HCT116 (cell line): ENCODE data around the gene USP9Y. TPM values are rescaled to one million over a fixed set of nuclear protein-coding genes. Genes with fewer than 3 reads are reported as not detected.

Experiments used
- ATAC-seq: fragments of 200-7000 bp; cut with Tn5 transposase; 2 replicates; pipeline ENCODE4 v1.9.1; 2020; ENCODE audit warnings: mild to moderate bottlenecking, moderate library complexity
- BruUV-seq: library from RNA; stranded (reverse); fragments of 400-500 nt; replicated peaks from 2 replicates; lab custom pipeline; 2021; lab: Mats Ljungman, UMichigan
- CTCF ChIA-PET: fragments of 300-600 bp; sonication (Branson Sonifier 250); formaldehyde crosslinking; loops from one replicate; lab custom pipeline; 2021; ENCODE audit warnings: antibody characterized with exemption; lab: Charles Lee
- POLR2A ChIA-PET: fragments of 300-600, 350-600 bp; sonication (Branson Sonifier 250); formaldehyde crosslinking; loops from one replicate; lab custom pipeline; 2021; ENCODE audit warnings: antibody characterized with exemption; lab: Charles Lee
- RAD21 ChIA-PET, 2 experiments: fragments of 300-600 bp; sonication (Branson Sonifier 250); formaldehyde crosslinking; loops; one replicate each; lab custom pipeline; 2023; ENCODE audit warnings: low total read pairs in 2 of 2; ENCODE audit not compliant: uncharacterized antibody in 2 of 2, unreplicated experiment in 2 of 2, low non-redundant PET in 1 of 2; lab: Charles Lee
- DNase-seq: peaks from one replicate; pipeline ENCODE4 v3.0.0-alpha.2; 2010; ENCODE audit warnings: low read depth, low spot score
- H2AFZ ChIP-seq: fragments of 200-600 bp; shearing (Covaris generic), sonication (generic); 2 replicates; pipeline ENCODE4 v1.6.1; 2017; ENCODE audit warnings: low read depth, mixed run types, mixed read lengths, antibody characterized with exemption, low read length; ENCODE audit not compliant: poor library complexity, severe bottlenecking
- H3K27ac ChIP-seq: 2 replicates; pipeline ENCODE4 v1.5.1; 2012; ENCODE audit warnings: low read depth, low read length
- H3K27me3 ChIP-seq: fragments of 200-600 bp; sonication (generic); 2 replicates; pipeline ENCODE4 v1.6.1; 2016; ENCODE audit warnings: mixed run types, low read length, mixed read lengths; ENCODE audit not compliant: insufficient read depth
- H3K36me3 ChIP-seq, 2 experiments: fragments of 200-500 bp in 1 of 2; fragments of 200-600 bp in 1 of 2; sonication (Bioruptor generic) in 1 of 2; sonication (generic) in 1 of 2; 2 replicates each; pipeline versions ENCODE4 v1.5.1 to v1.6.1; 2014 to 2016; ENCODE audit warnings: low read length in 2 of 2, inconsistent platforms in 1 of 2, mixed read lengths in 1 of 2, mixed run types in 1 of 2; ENCODE audit not compliant: insufficient read depth in 2 of 2, control insufficient read depth in 1 of 2
- H3K4me1 ChIP-seq, 2 experiments: fragments of 200-600 bp in 1 of 2; sonication (generic) in 1 of 2; 2 replicates each; pipeline versions ENCODE4 v1.5.1 to v1.6.1; 2012 to 2017; ENCODE audit warnings: low read length in 2 of 2, inconsistent platforms in 1 of 2, mild to moderate bottlenecking in 1 of 2, mixed read lengths in 1 of 2, mixed run types in 1 of 2, moderate library complexity in 1 of 2; ENCODE audit not compliant: insufficient read depth in 2 of 2, control insufficient read depth in 1 of 2
- H3K4me2 ChIP-seq: fragments of 200-600 bp; sonication (generic); 2 replicates; pipeline ENCODE4 v1.6.1; 2017; ENCODE audit warnings: mixed run types, low read length, mixed read lengths
- H3K4me3 ChIP-seq, 2 experiments: fragments of 200-600 bp in 1 of 2; sonication (generic) in 1 of 2; replicated peaks in 1 of 2; 2 replicates each; pipeline ENCODE4 v1.5.1; 2011 to 2016; ENCODE audit warnings: low read length in 2 of 2, control low read depth in 1 of 2, low read depth in 1 of 2, mild to moderate bottlenecking in 1 of 2, mixed read lengths in 1 of 2, mixed run types in 1 of 2
- H3K79me2 ChIP-seq: fragments of 200-600 bp; sonication (generic); 2 replicates; pipeline ENCODE4 v1.6.1; 2017; ENCODE audit warnings: mild to moderate bottlenecking, mixed run types, low read length, moderate library complexity, mixed read lengths; ENCODE audit not compliant: insufficient read depth
- H3K9ac ChIP-seq: fragments of 200-600 bp; sonication (generic); 2 replicates; pipeline ENCODE4 v1.6.1; 2016; ENCODE audit warnings: low read length, mixed read lengths
- H3K9me2 ChIP-seq: fragments of 200-600 bp; sonication (generic), shearing (Covaris generic); 2 replicates; pipeline ENCODE4 v1.6.1; 2017; ENCODE audit warnings: mixed run types, mild to moderate bottlenecking, moderate library complexity; ENCODE audit not compliant: insufficient read depth
- H3K9me3 ChIP-seq, 2 experiments: fragments of 200-500 bp in 1 of 2; fragments of 200-600 bp in 1 of 2; sonication (Bioruptor generic) in 1 of 2; sonication (generic) in 1 of 2; 2 replicates each; pipeline ENCODE4 v1.6.1; 2014 to 2017; ENCODE audit warnings: low read length in 2 of 2, mixed read lengths in 2 of 2, inconsistent platforms in 1 of 2, low read depth in 1 of 2, mild to moderate bottlenecking in 1 of 2, mixed run types in 1 of 2, moderate library complexity in 1 of 2; ENCODE audit not compliant: control insufficient read depth in 1 of 2, insufficient read depth in 1 of 2
- H4K20me1 ChIP-seq: fragments of 200-600 bp; sonication (generic), shearing (Covaris generic); 2 replicates; pipeline ENCODE4 v1.6.1; 2017; ENCODE audit warnings: mixed run types, mild to moderate bottlenecking, moderate library complexity; ENCODE audit not compliant: insufficient read depth
- ATF3 ChIP-seq: IDR thresholded peaks from 2 replicates; pipeline ENCODE4 v1.6.1; 2012
- CBX3 ChIP-seq: IDR thresholded peaks from 2 replicates; pipeline ENCODE4 v1.6.1; 2012; ENCODE audit warnings: low read depth
- CTCF ChIP-seq, 3 experiments: fragments of 200-600 bp in 1 of 3; sonication (generic) in 1 of 3; IDR thresholded peaks in 2 of 3; conservative IDR thresholded peaks in 1 of 3; 2 replicates each; pipeline ENCODE4 v1.5.1; 2012 to 2017; ENCODE audit warnings: low read depth in 2 of 3, low read length in 2 of 3, antibody characterized with exemption in 1 of 3, borderline replicate concordance in 1 of 3, control low read depth in 1 of 3, mild to moderate bottlenecking in 1 of 3, mixed read lengths in 1 of 3, mixed run types in 1 of 3, moderate library complexity in 1 of 3; ENCODE audit not compliant: insufficient read depth in 1 of 3
- ELF1 ChIP-seq: IDR thresholded peaks from 2 replicates; pipeline ENCODE4 v1.6.1; 2012; ENCODE audit warnings: low read depth, borderline replicate concordance
- JUND ChIP-seq: IDR thresholded peaks from 2 replicates; pipeline ENCODE4 v1.6.1; 2012
- MAX ChIP-seq: IDR thresholded peaks from 2 replicates; pipeline ENCODE4 v1.6.1; 2012
- REST ChIP-seq: IDR thresholded peaks from 2 replicates; pipeline ENCODE4 v1.6.1; 2012; ENCODE audit warnings: low read depth
- SIN3A ChIP-seq: IDR thresholded peaks from 2 replicates; pipeline ENCODE4 v1.6.1; 2012; ENCODE audit warnings: low read depth
- SP1 ChIP-seq: IDR thresholded peaks from 2 replicates; pipeline ENCODE4 v1.6.1; 2012; ENCODE audit warnings: low read depth
- SRF ChIP-seq: IDR thresholded peaks from 2 replicates; pipeline ENCODE4 v1.6.1; 2012; ENCODE audit warnings: low read depth
- ZBTB33 ChIP-seq: IDR thresholded peaks from 2 replicates; pipeline ENCODE4 v1.6.1; 2011; ENCODE audit warnings: mild to moderate bottlenecking, low read length, moderate library complexity; ENCODE audit not compliant: insufficient replicate concordance; ENCODE audit errors: extremely low read depth
- ZNF274 ChIP-seq: fragments of 200-500 bp; sonication (Bioruptor generic); IDR thresholded peaks from 2 replicates; pipeline ENCODE4 v1.6.1; 2014; ENCODE audit warnings: mild to moderate bottlenecking, low read depth, low read length, inconsistent platforms
- intact Hi-C: fragments of 100-400 bp; cut with micrococcal nuclease; formaldehyde crosslinking; loops from 2 replicates; pipeline ENCODE4 v1.10.0; 2022
- total RNA-seq: library from RNA; stranded (reverse); gene quantifications from one replicate; pipeline ENCODE4 v1.2.1, GENCODE V29; 2021; ENCODE audit not compliant: unreplicated experiment

The USP9Y gene
- total RNA-seq, 1 experiment from 2014 or later = 4.4 TPM

- no peaks in the 10 kb centered on the region for H3K79me2 ChIP-seq
- RAD21 ChIA-PET = no interaction called here
- CTCF ChIA-PET = no interaction called here
- no peaks in the 10 kb centered on the region for H3K9me3 ChIP-seq
- intact Hi-C loops = no loop called here
- no peak overlapping the region for H3K4me3 ChIP-seq
- POLR2A ChIA-PET = no interaction called here
- H4K20me1 ChIP-seq = no peaks in the 10 kb centered on the region
- TF ChIP-seq MAX = no peak
- no peak for TF ChIP-seq SRF
- TF ChIP-seq JUND = no peak
- no peak for TF ChIP-seq SIN3A
- no peak for TF ChIP-seq ZNF274
- TF ChIP-seq CTCF (IDR thresholded peaks at IDR 0.05 in 2 of 3, conservative IDR thresholded peaks at IDR 0.05 in 1 of 3; ENCODE audit: borderline replicate concordance in 1 of 3, insufficient read depth in 1 of 3, low read depth in 2 of 3, low read length in 2 of 3) = no peak
- TF ChIP-seq CBX3 = no peak
- no peak overlapping the region for H2AFZ ChIP-seq
- H3K9ac ChIP-seq = no peak overlapping the region
- ATAC-seq (no peak), DNase-seq (no peak)
- H3K4me1 ChIP-seq = no peaks in the 10 kb centered on the region
- no peak overlapping the region for H3K4me2 ChIP-seq
- H3K27ac ChIP-seq = no peak overlapping the region
- no peaks in the 10 kb centered on the region for H3K36me3 ChIP-seq
- H3K9me2 ChIP-seq = no peaks in the 10 kb centered on the region
- no TSS peak for BruUV-seq
- no peaks in the 10 kb centered on the region for H3K27me3 ChIP-seq
Observed at GRCh38 chrY:12833284-12833683, 132.3 kb downstream of the USP9Y start.

GRCh38 chrY:12837550-12837949, 136.5 kb downstream of the USP9Y start:
- CTCF ChIA-PET = no interaction called here

More at GRCh38 chrY:12837550-12837949, 136.5 kb downstream of the USP9Y start:
- POLR2A ChIA-PET = no interaction called here
- H3K27ac ChIP-seq = no peak overlapping the region
- no peak for ATAC-seq
- TF ChIP-seq ELF1 = no peak
- TF ChIP-seq ZBTB33 = no peak
- no peak for TF ChIP-seq JUND
- no peak for TF ChIP-seq REST
- TF ChIP-seq ATF3 = no peak
- TF ChIP-seq SP1 = no peak
- TF ChIP-seq, all 23 proteins: peak for 0
- RAD21 ChIA-PET = no interaction called here
- intact Hi-C loops = no loop called here
- H3K27me3 ChIP-seq = no peaks in the 10 kb centered on the region
- no peaks in the 10 kb centered on the region for H3K36me3 ChIP-seq
- H3K79me2 ChIP-seq = no peaks in the 10 kb centered on the region
- no peak for DNase-seq
- H3K4me2 ChIP-seq = no peak overlapping the region
- H2AFZ ChIP-seq = no peak overlapping the region
- no peaks in the 10 kb centered on the region for H3K4me1 ChIP-seq
- no peaks in the 10 kb centered on the region for H4K20me1 ChIP-seq
- no TSS peak for BruUV-seq
- H3K9ac ChIP-seq = no peak overlapping the region
- H3K4me3 ChIP-seq = no peak overlapping the region
- H3K9me2 ChIP-seq = no peaks in the 10 kb centered on the region
- H3K9me3 ChIP-seq = no peaks in the 10 kb centered on the region
